HEK293 (cell line): Measurements from ENCODE around the gene C17orf50.

ENCODE experiments used
- CTCF ChIA-PET: fragments of 350-600 bp; formaldehyde crosslinking; extraction: SDS; loops from one replicate; lab custom pipeline; 2021; ENCODE audit warnings: antibody characterized with exemption; lab: Yijun Ruan, JAX
- POLR2A ChIA-PET: fragments of 300-600 bp; formaldehyde crosslinking; extraction: SDS; loops from one replicate; lab custom pipeline; 2020; ENCODE audit warnings: antibody characterized with exemption, inconsistent platforms; lab: Yijun Ruan, JAX
- H3K27ac ChIP-seq: fragments of 200-500 bp; sonication (Bioruptor generic); 2 replicates; pipeline ENCODE4 v1.5.1; 2014; ENCODE audit warnings: low read depth, low read length, control low read depth, inconsistent platforms; ENCODE audit errors: extremely low read depth
- H3K36me3 ChIP-seq, 2 experiments: fragments of 200-500 bp in 1 of 2; sonication (Bioruptor generic) in 1 of 2; 1 replicate in 1 of 2; 2 replicates in 1 of 2; pipeline ENCODE4 v1.5.1; 2014 to 2017; ENCODE audit warnings: inconsistent platforms in 2 of 2, low read length in 2 of 2; ENCODE audit not compliant: control insufficient read depth in 2 of 2, insufficient read depth in 1 of 2
- H3K4me1 ChIP-seq: fragments of 200-500 bp; sonication (Bioruptor generic); 2 replicates; pipeline ENCODE4 v1.5.1; 2014; ENCODE audit warnings: mild to moderate bottlenecking, low read length, inconsistent platforms; ENCODE audit not compliant: control insufficient read depth, insufficient read depth
- H3K4me3 ChIP-seq: 2 replicates; pipeline ENCODE4 v1.5.1; 2011; ENCODE audit warnings: low read depth, mild to moderate bottlenecking, control low read depth, low read length, moderate library complexity
- H3K9me3 ChIP-seq: fragments of 200-500 bp; sonication (Bioruptor generic); 2 replicates; pipeline ENCODE4 v1.5.1; 2014; ENCODE audit warnings: low read depth, low read length, inconsistent platforms; ENCODE audit not compliant: control insufficient read depth, insufficient read depth
- BCL11A ChIP-seq: fragments of 450-650 bp; formaldehyde crosslinking; IDR thresholded peaks from 2 replicates; pipeline ENCODE4 v1.5.1; 2016; ENCODE audit warnings: low read depth, missing biosample characterization, missing genetic modification characterization
- GLI4 ChIP-seq: fragments of 450-650 bp; formaldehyde crosslinking; IDR thresholded peaks from 2 replicates; pipeline ENCODE4 v1.5.1; 2016; ENCODE audit warnings: missing biosample characterization, missing genetic modification characterization
- GLIS1 ChIP-seq: fragments of 450-650 bp; formaldehyde crosslinking; IDR thresholded peaks from 2 replicates; pipeline ENCODE4 v1.5.1; 2016; ENCODE audit warnings: missing biosample characterization, missing genetic modification characterization
- GLIS2 ChIP-seq: fragments of 450-650 bp; formaldehyde crosslinking; IDR thresholded peaks from 2 replicates; pipeline ENCODE4 v1.5.1; 2016; ENCODE audit warnings: missing biosample characterization, missing genetic modification characterization
- IKZF3 ChIP-seq: fragments of 450-650 bp; IDR thresholded peaks from 2 replicates; pipeline ENCODE4 v1.5.0; 2018; ENCODE audit warnings: missing biosample characterization, mild to moderate bottlenecking, missing genetic modification characterization, moderate library complexity
- TRIM28 ChIP-seq: IDR thresholded peaks from 2 replicates; pipeline ENCODE4 v1.6.1; 2011; ENCODE audit warnings: low read length, control low read depth, borderline replicate concordance
- WT1 ChIP-seq: fragments of 450-650 bp; formaldehyde crosslinking; IDR thresholded peaks from 2 replicates; pipeline ENCODE4 v1.5.1; 2016; ENCODE audit warnings: missing biosample characterization, missing genetic modification characterization
- ZBTB17 ChIP-seq: fragments of 450-650 bp; formaldehyde crosslinking; IDR thresholded peaks from 2 replicates; pipeline ENCODE4 v1.5.1; 2016; ENCODE audit warnings: missing biosample characterization, missing genetic modification characterization
- ZBTB20 ChIP-seq: fragments of 450-650 bp; formaldehyde crosslinking; IDR thresholded peaks from 2 replicates; pipeline ENCODE4 v1.5.1; 2016; ENCODE audit warnings: missing biosample characterization, missing genetic modification characterization
- ZEB2 ChIP-seq: fragments of 450-650 bp; formaldehyde crosslinking; IDR thresholded peaks from 2 replicates; pipeline ENCODE4 v1.5.1; 2016; ENCODE audit warnings: missing biosample characterization, missing genetic modification characterization
- ZNF10 ChIP-seq: fragments of 450-650 bp; formaldehyde crosslinking; IDR thresholded peaks from 2 replicates; pipeline ENCODE4 v1.5.1; 2017; ENCODE audit warnings: missing biosample characterization, missing genetic modification characterization
- ZNF114 ChIP-seq: fragments of 450-650 bp; formaldehyde crosslinking; IDR thresholded peaks from 2 replicates; pipeline ENCODE4 v1.5.0; 2017; ENCODE audit warnings: missing biosample characterization, missing genetic modification characterization
- ZNF133 ChIP-seq: fragments of 450-650 bp; formaldehyde crosslinking; IDR thresholded peaks from 2 replicates; pipeline ENCODE4 v1.5.1; 2016; ENCODE audit warnings: missing biosample characterization, missing genetic modification characterization
- ZNF239 ChIP-seq: fragments of 450-650 bp; formaldehyde crosslinking; IDR thresholded peaks from 2 replicates; pipeline ENCODE4 v1.5.1; 2016; ENCODE audit warnings: missing biosample characterization, missing genetic modification characterization
- ZNF274 ChIP-seq, 2 experiments: fragments of 200-500 bp in 1 of 2; fragments of 450-650 bp in 1 of 2; sonication (Bioruptor generic) in 1 of 2; formaldehyde crosslinking in 1 of 2; IDR thresholded peaks; 2 replicates each; pipeline versions ENCODE4 v1.5.1 to v1.6.1; 2014 to 2016; ENCODE audit warnings: borderline replicate concordance in 1 of 2, inconsistent platforms in 1 of 2, low read length in 1 of 2, missing biosample characterization in 1 of 2, missing genetic modification characterization in 1 of 2
- ZNF311 ChIP-seq: fragments of 450-650 bp; formaldehyde crosslinking; IDR thresholded peaks from 2 replicates; pipeline ENCODE4 v1.5.1; 2017; ENCODE audit warnings: missing biosample characterization, missing genetic modification characterization, borderline replicate concordance
- ZNF354C ChIP-seq: fragments of 450-650 bp; formaldehyde crosslinking; IDR thresholded peaks from 2 replicates; pipeline ENCODE4 v1.5.1; 2016; ENCODE audit warnings: missing biosample characterization, missing genetic modification characterization, low read depth, borderline replicate concordance
- ZNF426 ChIP-seq: fragments of 450-650 bp; formaldehyde crosslinking; IDR thresholded peaks from 2 replicates; pipeline ENCODE4 v1.5.1; 2017; ENCODE audit warnings: missing biosample characterization, missing genetic modification characterization, mild to moderate bottlenecking, inconsistent platforms, moderate library complexity
- ZNF701 ChIP-seq: fragments of 450-650 bp; formaldehyde crosslinking; IDR thresholded peaks from 2 replicates; pipeline ENCODE4 v1.5.1; 2016; ENCODE audit warnings: missing biosample characterization, missing genetic modification characterization
- ZNF785 ChIP-seq: fragments of 450-650 bp; formaldehyde crosslinking; IDR thresholded peaks from 2 replicates; pipeline ENCODE4 v1.5.1; 2016; ENCODE audit warnings: missing biosample characterization, missing genetic modification characterization
- ZSCAN23 ChIP-seq: fragments of 450-650 bp; formaldehyde crosslinking; IDR thresholded peaks from 2 replicates; pipeline ENCODE4 v1.5.1; 2016; ENCODE audit warnings: missing biosample characterization, missing genetic modification characterization
- TF ChIP-seq, protein P1 (sequence below): fragments of 450-650 bp; formaldehyde crosslinking; IDR thresholded peaks from 2 replicates; pipeline ENCODE4 v1.5.1; 2017; ENCODE audit warnings: missing biosample characterization, missing genetic modification characterization

C17orf50 gene

DNA sequence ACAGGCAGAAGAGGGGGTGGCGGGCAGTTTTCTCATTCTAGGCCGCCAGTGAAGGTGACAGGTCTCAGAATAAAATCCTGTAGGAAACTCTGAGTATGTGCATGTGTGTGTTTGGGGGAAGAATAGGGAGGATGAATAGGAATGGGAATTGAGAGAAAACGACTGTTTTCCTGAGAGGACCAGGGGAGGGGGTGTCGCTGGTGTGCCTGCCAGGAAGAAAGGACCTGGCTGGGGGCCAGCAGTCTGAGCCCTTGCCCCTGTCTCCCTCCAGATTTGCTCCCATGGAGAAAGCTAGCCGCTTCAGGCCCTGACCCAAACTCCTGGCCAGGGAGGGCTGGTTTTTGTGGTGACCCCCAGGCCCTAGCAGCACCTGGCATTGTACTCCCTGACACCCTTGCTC is 14.4 kb downstream of the C17orf50 start (continued):
- TF ChIP-seq, protein P1, sequence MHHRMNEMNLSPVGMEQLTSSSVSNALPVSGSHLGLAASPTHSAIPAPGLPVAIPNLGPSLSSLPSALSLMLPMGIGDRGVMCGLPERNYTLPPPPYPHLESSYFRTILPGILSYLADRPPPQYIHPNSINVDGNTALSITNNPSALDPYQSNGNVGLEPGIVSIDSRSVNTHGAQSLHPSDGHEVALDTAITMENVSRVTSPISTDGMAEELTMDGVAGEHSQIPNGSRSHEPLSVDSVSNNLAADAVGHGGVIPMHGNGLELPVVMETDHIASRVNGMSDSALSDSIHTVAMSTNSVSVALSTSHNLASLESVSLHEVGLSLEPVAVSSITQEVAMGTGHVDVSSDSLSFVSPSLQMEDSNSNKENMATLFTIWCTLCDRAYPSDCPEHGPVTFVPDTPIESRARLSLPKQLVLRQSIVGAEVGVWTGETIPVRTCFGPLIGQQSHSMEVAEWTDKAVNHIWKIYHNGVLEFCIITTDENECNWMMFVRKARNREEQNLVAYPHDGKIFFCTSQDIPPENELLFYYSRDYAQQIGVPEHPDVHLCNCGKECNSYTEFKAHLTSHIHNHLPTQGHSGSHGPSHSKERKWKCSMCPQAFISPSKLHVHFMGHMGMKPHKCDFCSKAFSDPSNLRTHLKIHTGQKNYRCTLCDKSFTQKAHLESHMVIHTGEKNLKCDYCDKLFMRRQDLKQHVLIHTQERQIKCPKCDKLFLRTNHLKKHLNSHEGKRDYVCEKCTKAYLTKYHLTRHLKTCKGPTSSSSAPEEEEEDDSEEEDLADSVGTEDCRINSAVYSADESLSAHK (tag by site-specific recombination): no peak

GRCh38 chr17:35775583-35775982 is 14.9 kb downstream of the C17orf50 start:
- ChIA-PET CTCF (interaction anchor here (0.9 to 2.7 kb wide), 3 partner anchors 9 to 33 kb away, joined by 3 to 26 read pairs (median 7); no protein-coding TSS in a partner anchor), POLR2A (no interaction called here)
- H3K4me3 ChIP-seq: no peak overlapping the region
- no peaks in the 10 kb centered on the region for H3K9me3 ChIP-seq
- H3K36me3 ChIP-seq: no peaks in the 10 kb centered on the region
- no peak overlapping the region for H3K27ac ChIP-seq
- no peak for TF ChIP-seq ZNF114 (tag by site-specific recombination)
- no peak for TF ChIP-seq IKZF3 (tag by site-specific recombination)
- no peak for TF ChIP-seq ZNF133 (tag by site-specific recombination)
- TF ChIP-seq ZNF701 (tag by site-specific recombination): no peak
- TF ChIP-seq ZBTB17 (tag by site-specific recombination): no peak
- TF ChIP-seq GLIS1: no peak
- TF ChIP-seq WT1: no peak
- no peak for TF ChIP-seq BCL11A (tag by site-specific recombination)
- TF ChIP-seq ZNF785: no peak
- no peak for TF ChIP-seq ZBTB20 (tag by site-specific recombination)
- TF ChIP-seq ZNF10 (tag by site-specific recombination): no peak
- H3K4me1 ChIP-seq: peaks cover 10% of the 10 kb centered on the region; the same call in 1 of the 2 replicates

GRCh38 chr17:35778641-35779196 is 18.0 kb downstream of the C17orf50 start:
- ChIA-PET CTCF (interaction anchor here (0.8 to 5.9 kb wide), 4 partner anchors 10 to 16 kb away, joined by 4 to 56 read pairs (median 8); no protein-coding TSS in a partner anchor), POLR2A (no interaction called here)
- TF ChIP-seq ZEB2 (tag by site-specific recombination) (no peak), GLI4 (tag by site-specific recombination) (no peak), GLIS2 (tag by site-specific recombination) (no peak), TRIM28 (no peak), ZNF426 (tag by site-specific recombination) (no peak), ZNF354C (tag by site-specific recombination) (no peak), ZNF785 (no peak), ZNF311 (no peak), ZSCAN23 (tag by site-specific recombination) (no peak), ZNF274 (IDR thresholded peaks at IDR 0.05; ENCODE audit: low read length) (no peak), ZNF274 (tag by site-specific recombination; IDR thresholded peaks at IDR 0.05; ENCODE audit: borderline replicate concordance) (no peak), ZNF239 (tag by site-specific recombination) (no peak)
- Histone ChIP-seq H3K4me3 (no peak overlapping the region), H3K9me3 (no peaks in the 10 kb centered on the region), H3K36me3 (no peaks in the 10 kb centered on the region), H3K27ac (no peak overlapping the region), H3K4me1 (peaks cover 10% of the 10 kb centered on the region; the same call in 1 of the 2 replicates)
